Measurements from ENCODE around the gene FAM83F. TPM values are rescaled to one million over a fixed set of nuclear protein-coding genes. Genes with fewer than 3 reads are reported as not detected.

The FAM83F gene
- total RNA-seq, 1 donor from 2014 or later: 0.13 TPM

DNA sequence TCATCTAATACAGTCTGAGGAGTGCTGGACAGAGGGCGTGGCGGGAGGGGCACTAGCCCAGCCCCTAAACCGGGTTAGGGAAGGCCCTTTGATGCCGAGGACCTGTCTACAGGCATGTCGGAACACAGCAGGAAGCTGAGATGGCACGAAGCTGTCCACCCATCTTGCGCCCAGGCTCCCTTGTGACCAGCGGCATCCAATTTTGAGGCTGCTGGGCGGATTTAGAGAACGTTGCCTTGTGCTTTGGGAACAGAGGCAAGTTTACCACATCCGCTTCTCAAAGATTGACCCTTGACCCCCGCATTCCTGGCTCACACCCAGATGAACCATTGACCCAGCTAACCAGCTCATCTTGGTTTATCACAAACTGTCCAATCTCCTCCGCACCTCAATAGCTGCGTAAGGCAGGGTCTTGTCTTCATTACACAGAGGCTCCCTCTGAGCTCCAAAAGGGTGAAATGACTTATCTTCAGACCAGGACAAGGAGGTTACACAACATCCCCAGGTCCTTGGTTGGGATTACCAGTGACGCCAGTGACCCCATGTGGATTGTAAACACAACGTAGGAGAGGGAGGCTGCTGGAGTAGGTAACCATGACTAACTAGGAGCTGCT, 4.5 kb downstream of the FAM83F start:
- no peak overlapping the region for H3K27ac Mint-ChIP-seq

DNA sequence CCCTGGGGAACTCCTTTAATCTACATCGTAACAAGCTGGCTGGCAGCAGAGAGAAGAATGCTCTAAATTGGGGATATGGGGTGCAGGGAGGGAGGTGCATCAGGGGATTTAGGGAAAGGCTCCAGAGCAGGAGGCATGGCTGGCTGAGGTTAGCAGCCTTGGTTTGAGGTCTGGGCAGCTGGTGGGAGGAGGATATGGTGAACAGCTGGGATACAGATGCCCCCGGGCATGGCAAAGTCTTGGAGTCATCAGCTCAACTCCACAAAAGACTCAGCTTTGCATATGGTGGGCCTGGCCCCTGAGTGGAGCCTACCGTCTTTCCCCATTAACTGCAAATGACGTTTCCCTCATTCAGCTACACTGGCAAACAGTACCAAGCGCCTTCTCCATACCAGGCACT, 5.4 kb downstream of the FAM83F start:
- H3K36me3 Mint-ChIP-seq (ENCODE audit: low read depth): no peaks in the 10 kb centered on the region
- intact Hi-C loops (cut with micrococcal nuclease): no loop called here
- H3K9me3 Mint-ChIP-seq: no peaks in the 10 kb centered on the region
- no peaks in the 10 kb centered on the region for H3K4me1 Mint-ChIP-seq
- H3K27ac Mint-ChIP-seq: no peak overlapping the region
- TF ChIP-seq, protein P1, sequence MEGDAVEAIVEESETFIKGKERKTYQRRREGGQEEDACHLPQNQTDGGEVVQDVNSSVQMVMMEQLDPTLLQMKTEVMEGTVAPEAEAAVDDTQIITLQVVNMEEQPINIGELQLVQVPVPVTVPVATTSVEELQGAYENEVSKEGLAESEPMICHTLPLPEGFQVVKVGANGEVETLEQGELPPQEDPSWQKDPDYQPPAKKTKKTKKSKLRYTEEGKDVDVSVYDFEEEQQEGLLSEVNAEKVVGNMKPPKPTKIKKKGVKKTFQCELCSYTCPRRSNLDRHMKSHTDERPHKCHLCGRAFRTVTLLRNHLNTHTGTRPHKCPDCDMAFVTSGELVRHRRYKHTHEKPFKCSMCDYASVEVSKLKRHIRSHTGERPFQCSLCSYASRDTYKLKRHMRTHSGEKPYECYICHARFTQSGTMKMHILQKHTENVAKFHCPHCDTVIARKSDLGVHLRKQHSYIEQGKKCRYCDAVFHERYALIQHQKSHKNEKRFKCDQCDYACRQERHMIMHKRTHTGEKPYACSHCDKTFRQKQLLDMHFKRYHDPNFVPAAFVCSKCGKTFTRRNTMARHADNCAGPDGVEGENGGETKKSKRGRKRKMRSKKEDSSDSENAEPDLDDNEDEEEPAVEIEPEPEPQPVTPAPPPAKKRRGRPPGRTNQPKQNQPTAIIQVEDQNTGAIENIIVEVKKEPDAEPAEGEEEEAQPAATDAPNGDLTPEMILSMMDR (IDR thresholded peaks at IDR 0.05): no peak
- CTCF ChIA-PET: interaction anchor here (2.0 kb wide), 1 partner anchor 25 kb away, joined by 7 read pairs; no protein-coding TSS in a partner anchor
- ATAC-seq (ENCODE audit: low read depth): no peak
- H3K4me3 Mint-ChIP-seq: no peak overlapping the region
- POLR2A ChIA-PET: interaction anchor here (0.6 kb wide), 1 partner anchor 1085 kb away, joined by 6 read pairs; no protein-coding TSS in a partner anchor
- DNase-seq: no peak
- H3K27me3 Mint-ChIP-seq: peaks cover 31% of the 10 kb centered on the region

More for the DNA sequence above, 4.5 kb downstream of the FAM83F start:
- DNase-seq: no peak
- Mint-ChIP-seq H3K27me3 (peaks cover 29% of the 10 kb centered on the region), H3K36me3 (ENCODE audit: low read depth) (no peaks in the 10 kb centered on the region), H3K9me3 (no peaks in the 10 kb centered on the region), H3K4me1 (no peaks in the 10 kb centered on the region), H3K4me3 (no peak overlapping the region)
- ChIA-PET POLR2A (no interaction called here), CTCF (interaction anchor here (0.8 kb wide), 1 partner anchor 52 kb away, joined by 3 read pairs; no protein-coding TSS in a partner anchor)
- TF ChIP-seq, protein P1 (IDR thresholded peaks at IDR 0.05): no peak
- ATAC-seq (ENCODE audit: low read depth): no peak
- intact Hi-C loops (cut with micrococcal nuclease): no loop called here

DNA sequence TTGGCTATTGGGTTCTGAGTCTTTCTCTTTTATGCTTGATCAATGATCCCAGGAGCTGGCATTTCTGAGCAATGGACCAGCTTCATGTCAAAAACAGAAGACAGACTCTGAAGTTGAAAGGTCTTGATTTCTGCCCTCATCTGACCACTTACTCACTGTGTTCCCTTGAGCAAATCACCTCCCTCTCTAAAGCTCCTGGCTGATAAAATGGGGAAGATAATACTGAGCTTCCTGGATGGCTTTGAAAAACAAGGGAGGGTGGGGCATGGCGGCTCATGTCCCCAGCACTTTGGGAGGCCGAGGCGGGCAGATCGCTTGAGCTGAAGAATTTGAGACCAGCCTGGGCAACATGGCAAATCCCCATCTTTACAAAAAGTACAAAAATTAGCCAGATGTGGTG, 6.4 kb downstream of the FAM83F start:
- Mint-ChIP-seq H3K36me3 (ENCODE audit: low read depth) (no peaks in the 10 kb centered on the region), H3K27me3 (peaks cover 27% of the 10 kb centered on the region), H3K4me1 (no peaks in the 10 kb centered on the region), H3K9me3 (no peaks in the 10 kb centered on the region), H3K27ac (no peak overlapping the region), H3K4me3 (no peak overlapping the region)
- intact Hi-C loops (cut with micrococcal nuclease): no loop called here
- TF ChIP-seq, protein P1 (IDR thresholded peaks at IDR 0.05): no peak
- POLR2A ChIA-PET: interaction anchor here (0.6 kb wide), 1 partner anchor 448 kb away, joined by 6 read pairs; no protein-coding TSS in a partner anchor
- ATAC-seq (ENCODE audit: low read depth) (no peak), DNase-seq (no peak)
- CTCF ChIA-PET: interaction anchor here (2.0 kb wide), 1 partner anchor 24 kb away, joined by 7 read pairs; no protein-coding TSS in a partner anchor

DNA sequence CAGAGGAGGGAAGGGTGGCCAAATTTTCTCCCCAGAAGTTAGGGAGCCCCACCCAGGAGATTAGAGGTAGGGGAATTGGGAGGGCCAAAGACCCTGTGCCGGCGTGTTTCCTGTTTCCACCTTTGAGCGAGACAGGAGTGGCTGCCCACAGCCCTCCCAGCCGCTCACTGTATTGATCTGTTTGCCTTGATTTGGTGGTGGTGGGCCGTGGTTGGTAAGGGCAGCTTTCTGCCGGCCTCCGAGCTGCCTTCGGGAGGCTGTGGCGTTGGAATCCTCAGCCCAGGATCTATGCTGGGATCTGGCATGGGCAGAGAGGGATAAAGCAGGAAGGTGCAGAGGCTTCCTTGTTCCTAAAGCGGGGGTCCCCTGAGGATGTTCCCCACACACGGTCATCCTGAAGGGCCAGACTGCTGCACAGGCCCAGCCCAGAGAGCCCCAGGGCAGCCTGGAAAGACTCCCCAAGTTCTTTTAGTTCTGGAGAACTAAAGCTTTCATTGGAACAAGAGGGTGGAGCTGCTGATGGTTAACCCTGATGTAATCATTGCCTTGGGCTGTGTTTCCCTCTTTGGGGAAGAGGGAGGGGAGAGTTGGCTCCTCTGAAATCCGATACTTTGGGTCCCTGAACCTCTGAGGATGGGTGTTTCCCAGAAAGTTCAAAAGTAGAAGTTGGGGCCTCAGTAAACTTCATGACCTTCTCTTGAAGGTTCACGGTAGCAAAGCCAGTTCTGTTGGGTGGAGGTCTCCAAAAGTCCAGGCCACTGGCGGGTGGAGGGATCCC, 7.2 kb downstream of the FAM83F start:
- TF ChIP-seq, protein P1 (IDR thresholded peaks at IDR 0.05): no peak
- Mint-ChIP-seq H3K4me1 (no peaks in the 10 kb centered on the region), H3K4me3 (no peak overlapping the region), H3K27me3 (peaks cover 25% of the 10 kb centered on the region), H3K9me3 (no peaks in the 10 kb centered on the region), H3K36me3 (ENCODE audit: low read depth) (no peaks in the 10 kb centered on the region), H3K27ac (no peak overlapping the region)
- no peak for ATAC-seq (ENCODE audit: low read depth)
- ChIA-PET CTCF (interaction anchor here (2.0 kb wide), 1 partner anchor 23 kb away, joined by 7 read pairs; no protein-coding TSS in a partner anchor), POLR2A (interaction anchor here (0.6 kb wide), 1 partner anchor 449 kb away, joined by 6 read pairs; no protein-coding TSS in a partner anchor)
- intact Hi-C loops (cut with micrococcal nuclease): no loop called here
- no peak for DNase-seq
